Measurements from ENCODE around the gene MCM9. TPM values are rescaled to one million over a fixed set of nuclear protein-coding genes. Genes with fewer than 3 reads are reported as not detected.

MCM9 gene
- total and polyA plus RNA-seq, 5 donors from 2014 or later, result 18.5 to 57.3 (median 21.3) TPM

DNA sequence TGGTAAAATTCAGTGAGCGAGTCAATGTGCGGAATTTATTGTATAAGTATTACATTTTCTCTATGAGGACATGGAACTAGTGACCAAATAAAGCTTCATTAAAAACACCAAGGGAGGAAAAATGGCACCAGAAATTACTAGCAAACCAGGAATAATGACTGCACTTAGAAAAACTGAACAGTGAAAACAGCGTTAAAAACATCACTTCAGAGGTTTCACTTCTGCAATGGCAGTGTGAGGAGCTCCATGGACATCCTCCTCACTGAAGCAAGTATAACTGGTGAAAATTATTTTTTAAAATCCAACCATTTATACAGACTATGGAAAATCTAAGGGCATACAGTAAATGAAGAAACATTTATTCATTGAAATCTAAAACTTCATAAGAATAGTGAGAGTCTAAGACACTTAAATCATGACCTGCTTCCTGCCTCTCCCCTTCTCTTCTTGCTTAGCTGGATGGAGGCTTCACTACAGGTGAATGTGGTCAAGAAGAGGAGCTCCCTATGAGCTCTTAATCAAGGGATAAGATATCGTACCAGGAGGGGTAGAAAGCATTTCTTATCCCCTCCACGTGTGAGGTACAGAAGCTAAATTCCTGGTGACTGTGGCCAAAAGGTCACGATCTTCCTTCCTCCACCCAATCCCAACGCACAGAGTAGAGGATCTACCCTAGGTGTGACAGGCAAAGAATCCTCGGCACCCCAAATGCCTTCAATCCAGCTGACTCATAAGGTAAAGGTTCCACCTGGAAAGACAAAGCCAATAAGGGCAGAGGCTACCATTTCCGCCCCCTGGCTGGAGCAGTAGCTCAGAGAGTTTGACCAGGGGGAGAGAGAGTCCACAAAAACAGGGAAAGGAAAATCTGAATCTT lies 53.3 kb downstream of the MCM9 start:
- H3K4me1 ChIP-seq (ENCODE audit: control insufficient read depth, insufficient read depth, low read length, poor library complexity, severe bottlenecking), result peaks cover 47% of the 10 kb centered on the region
- peaks cover 61 to 84% (median 72%) of the 10 kb centered on the region in 4 donors for H3K4me1 Mint-ChIP-seq
- no peaks in the 10 kb centered on the region for H3K27me3 ChIP-seq (ENCODE audit: control insufficient read depth, insufficient read depth, low read length)
- H3K4me3 Mint-ChIP-seq, result peak overlapping the region in 3 of 4 donors; percentile 29 to 64 (median 56)
- no peak for ATAC-seq (ENCODE audit: low read depth in 2 of 2)
- peaks cover 2% of the 10 kb centered on the region for H3K36me3 ChIP-seq (ENCODE audit: control insufficient read depth, insufficient read depth, low read length)
- H3K9me3 Mint-ChIP-seq, result peaks cover 0 to 4% (median 0%) of the 10 kb centered on the region in 7 donors
- H3K27me3 Mint-ChIP-seq, result no peaks in the 10 kb centered on the region
- peak overlapping the region; percentile 26 for H3K4me3 ChIP-seq (ENCODE audit: low read depth, low read length)
- peaks cover 8% of the 10 kb centered on the region for H3K36me3 Mint-ChIP-seq
- peak overlapping the region; percentile 12 to 88 (median 26) for H3K27ac Mint-ChIP-seq
- H3K27ac ChIP-seq (ENCODE audit: insufficient read depth, low read length, poor library complexity, severe bottlenecking), result no peak overlapping the region
- no peak for DNase-seq
- H3K9me3 ChIP-seq (ENCODE audit: control insufficient read depth in 2 of 2, low read length in 2 of 2), result no peaks in the 10 kb centered on the region

GRCh38 chr6:118877806-118878205 lies 57.2 kb downstream of the MCM9 start:
- peaks cover 2% of the 10 kb centered on the region for H3K36me3 ChIP-seq (ENCODE audit: control insufficient read depth, insufficient read depth, low read length)
- Mint-ChIP-seq H3K27me3 (no peaks in the 10 kb centered on the region), H3K9me3 (peaks cover 0 to 4% (median 0%) of the 10 kb centered on the region in 7 donors), H3K36me3 (peaks cover 20% of the 10 kb centered on the region), H3K4me3 (no peak overlapping the region), H3K27ac (no peak overlapping the region), H3K4me1 (peaks cover 31 to 75% (median 62%) of the 10 kb centered on the region in 4 donors)
- no peaks in the 10 kb centered on the region for H3K9me3 ChIP-seq (ENCODE audit: control insufficient read depth in 2 of 2, low read length in 2 of 2)
- H3K27me3 ChIP-seq (ENCODE audit: control insufficient read depth, insufficient read depth, low read length), result no peaks in the 10 kb centered on the region
- ATAC-seq (ENCODE audit: low read depth in 2 of 2) (no peak), DNase-seq (no peak)
- H3K4me3 ChIP-seq (ENCODE audit: low read depth, low read length), result no peak overlapping the region
- H3K4me1 ChIP-seq (ENCODE audit: control insufficient read depth, insufficient read depth, low read length, poor library complexity, severe bottlenecking), result peaks cover 25% of the 10 kb centered on the region
- no peak overlapping the region for H3K27ac ChIP-seq (ENCODE audit: insufficient read depth, low read length, poor library complexity, severe bottlenecking)

- ATAC-seq (ENCODE audit: low read depth in 2 of 2) (no peak), DNase-seq (no peak)
- H3K9me3 ChIP-seq (ENCODE audit: control insufficient read depth in 2 of 2, low read length in 2 of 2), result no peaks in the 10 kb centered on the region
- H3K36me3 ChIP-seq (ENCODE audit: control insufficient read depth, insufficient read depth, low read length), result peaks cover 2% of the 10 kb centered on the region
- H3K27me3 ChIP-seq (ENCODE audit: control insufficient read depth, insufficient read depth, low read length), result no peaks in the 10 kb centered on the region
- peaks cover 16% of the 10 kb centered on the region for H3K4me1 ChIP-seq (ENCODE audit: control insufficient read depth, insufficient read depth, low read length, poor library complexity, severe bottlenecking)
- no peak overlapping the region for H3K4me3 ChIP-seq (ENCODE audit: low read depth, low read length)
- Mint-ChIP-seq H3K4me3 (no peak overlapping the region), H3K27me3 (no peaks in the 10 kb centered on the region), H3K4me1 (peaks cover 24 to 74% (median 55%) of the 10 kb centered on the region in 4 donors), H3K36me3 (peaks cover 24% of the 10 kb centered on the region), H3K27ac (peak overlapping the region in 1 of 3 donors; percentile 48), H3K9me3 (peaks cover 0 to 4% (median 0%) of the 10 kb centered on the region in 7 donors)
- H3K27ac ChIP-seq (ENCODE audit: insufficient read depth, low read length, poor library complexity, severe bottlenecking), result no peak overlapping the region
These were observed 58.1 kb downstream of the MCM9 start for GRCh38 chr6:118876814-118877213.

DNA sequence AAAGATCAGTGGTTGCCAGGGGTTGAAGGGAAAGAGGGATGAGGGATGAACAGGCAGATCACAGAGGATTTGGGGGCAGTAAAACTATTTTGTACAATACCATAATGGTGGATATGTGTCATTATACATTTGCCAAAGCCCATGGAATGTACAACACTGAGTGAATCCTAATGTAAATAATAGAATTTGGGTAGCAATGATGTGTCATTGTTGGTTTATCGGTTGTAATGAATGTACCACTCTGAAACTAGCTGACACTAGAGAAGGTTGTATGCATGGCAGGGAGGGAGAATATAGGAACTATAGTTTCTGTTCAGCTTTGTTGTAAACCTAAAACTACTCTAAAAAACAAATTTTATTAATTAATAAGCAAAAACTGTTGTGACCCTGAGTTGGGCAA lies 58.8 kb downstream of the MCM9 start:
- H3K27me3 ChIP-seq (ENCODE audit: control insufficient read depth, insufficient read depth, low read length), result no peaks in the 10 kb centered on the region
- no peak overlapping the region for H3K27ac ChIP-seq (ENCODE audit: insufficient read depth, low read length, poor library complexity, severe bottlenecking)
- DNase-seq (no peak), ATAC-seq (ENCODE audit: low read depth in 2 of 2) (no peak)
- no peak overlapping the region for H3K4me3 Mint-ChIP-seq
- H3K9me3 ChIP-seq (ENCODE audit: control insufficient read depth in 2 of 2, low read length in 2 of 2), result no peaks in the 10 kb centered on the region
- H3K36me3 Mint-ChIP-seq, result peaks cover 29% of the 10 kb centered on the region
- no peak overlapping the region for H3K4me3 ChIP-seq (ENCODE audit: low read depth, low read length)
- H3K4me1 ChIP-seq (ENCODE audit: control insufficient read depth, insufficient read depth, low read length, poor library complexity, severe bottlenecking), result peaks cover 12% of the 10 kb centered on the region
- peaks cover 25 to 74% (median 55%) of the 10 kb centered on the region in 4 donors for H3K4me1 Mint-ChIP-seq
- peaks cover 0 to 4% (median 0%) of the 10 kb centered on the region in 7 donors for H3K9me3 Mint-ChIP-seq
- H3K36me3 ChIP-seq (ENCODE audit: control insufficient read depth, insufficient read depth, low read length), result peaks cover 2% of the 10 kb centered on the region
- H3K27me3 Mint-ChIP-seq, result no peaks in the 10 kb centered on the region
- H3K27ac Mint-ChIP-seq, result no peak overlapping the region

DNA sequence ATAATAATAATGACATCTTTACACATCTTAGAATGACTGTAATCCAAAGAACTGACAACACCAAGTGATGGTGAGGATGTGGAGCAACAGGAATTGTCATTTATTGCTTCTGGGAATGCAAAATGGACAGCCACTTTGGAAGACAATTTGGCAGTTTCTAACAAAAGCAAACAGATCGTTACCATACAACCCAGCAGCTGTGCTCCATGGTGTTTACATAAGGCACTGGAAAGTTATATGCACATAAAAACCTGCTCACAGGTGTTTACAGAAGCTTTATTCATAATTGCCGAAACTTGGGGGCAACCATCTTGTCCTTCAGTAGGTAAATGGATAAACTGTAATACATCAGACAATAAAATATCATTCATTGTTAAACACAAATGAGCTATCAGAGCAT lies 59.3 kb downstream of the MCM9 start:
- no peak for ATAC-seq (ENCODE audit: low read depth in 2 of 2)
- Mint-ChIP-seq H3K27ac (no peak overlapping the region), H3K4me3 (no peak overlapping the region), H3K4me1 (peaks cover 29 to 74% (median 56%) of the 10 kb centered on the region in 4 donors), H3K9me3 (peaks cover 0 to 4% (median 0%) of the 10 kb centered on the region in 7 donors), H3K36me3 (peaks cover 34% of the 10 kb centered on the region), H3K27me3 (no peaks in the 10 kb centered on the region)
- peaks cover 7% of the 10 kb centered on the region for H3K4me1 ChIP-seq (ENCODE audit: control insufficient read depth, insufficient read depth, low read length, poor library complexity, severe bottlenecking)
- H3K4me3 ChIP-seq (ENCODE audit: low read depth, low read length), result no peak overlapping the region
- H3K36me3 ChIP-seq (ENCODE audit: control insufficient read depth, insufficient read depth, low read length), result peaks cover 2% of the 10 kb centered on the region
- no peak for DNase-seq
- no peak overlapping the region for H3K27ac ChIP-seq (ENCODE audit: insufficient read depth, low read length, poor library complexity, severe bottlenecking)
- no peaks in the 10 kb centered on the region for H3K27me3 ChIP-seq (ENCODE audit: control insufficient read depth, insufficient read depth, low read length)
- H3K9me3 ChIP-seq (ENCODE audit: control insufficient read depth in 2 of 2, low read length in 2 of 2), result no peaks in the 10 kb centered on the region

DNA sequence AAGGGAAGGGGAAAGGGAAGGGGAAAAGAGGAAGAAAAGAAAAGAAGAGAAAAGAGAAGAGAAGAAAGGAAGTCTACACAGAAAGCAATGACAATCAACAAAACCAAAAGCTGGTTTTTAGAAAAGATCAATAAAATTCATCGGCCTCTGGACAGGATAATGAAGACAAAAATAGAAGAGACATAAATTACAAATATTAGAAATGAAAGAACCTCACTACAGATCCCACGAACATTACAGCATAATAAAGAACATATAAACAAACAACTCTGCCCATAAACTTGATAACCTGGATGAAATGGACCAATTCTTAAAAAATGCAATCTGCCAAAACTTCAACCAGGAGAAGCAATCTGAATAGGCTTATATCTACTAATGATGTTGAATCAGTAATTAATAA lies 61.7 kb downstream of the MCM9 start:
- ATAC-seq (ENCODE audit: low read depth in 2 of 2), result no peak
- peaks cover 21 to 69% (median 56%) of the 10 kb centered on the region in 4 donors for H3K4me1 Mint-ChIP-seq
- peaks cover 0 to 8% (median 3%) of the 10 kb centered on the region in 7 donors for H3K9me3 Mint-ChIP-seq
- peaks cover 44% of the 10 kb centered on the region for H3K36me3 Mint-ChIP-seq
- Histone ChIP-seq H3K27ac (ENCODE audit: insufficient read depth, low read length, poor library complexity, severe bottlenecking) (no peak overlapping the region), H3K4me3 (ENCODE audit: low read depth, low read length) (no peak overlapping the region), H3K36me3 (ENCODE audit: control insufficient read depth, insufficient read depth, low read length) (peaks cover 2% of the 10 kb centered on the region), H3K4me1 (ENCODE audit: control insufficient read depth, insufficient read depth, low read length, poor library complexity, severe bottlenecking) (no peaks in the 10 kb centered on the region), H3K9me3 (ENCODE audit: control insufficient read depth in 2 of 2, low read length in 2 of 2) (no peaks in the 10 kb centered on the region), H3K27me3 (ENCODE audit: control insufficient read depth, insufficient read depth, low read length) (no peaks in the 10 kb centered on the region)
- no peak for DNase-seq
- H3K4me3 Mint-ChIP-seq, result no peak overlapping the region
- H3K27ac Mint-ChIP-seq, result no peak overlapping the region
- no peaks in the 10 kb centered on the region for H3K27me3 Mint-ChIP-seq

DNA sequence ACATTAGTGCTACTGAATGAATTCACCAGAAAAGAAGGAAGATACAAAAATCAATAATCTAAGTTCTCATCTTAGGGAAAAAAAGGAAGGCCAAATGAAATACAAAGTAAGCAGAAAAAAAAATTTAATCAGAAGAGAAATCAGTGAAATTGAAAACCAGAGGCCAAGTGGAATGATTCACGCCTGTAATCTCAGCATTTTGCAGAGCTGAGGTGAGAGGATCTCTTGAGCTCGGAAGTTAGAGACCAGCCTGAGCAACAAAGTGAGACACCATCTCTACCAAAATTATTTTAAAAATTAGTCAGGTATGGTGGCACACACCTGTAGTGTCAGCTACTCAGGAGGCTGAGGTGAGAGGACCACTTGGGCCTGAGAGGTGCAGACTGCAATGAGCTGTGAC lies 62.2 kb downstream of the MCM9 start:
- peak overlapping the region in 2 of 3 donors; percentile 48 to 84 for H3K27ac Mint-ChIP-seq
- H3K9me3 Mint-ChIP-seq, result peaks cover 0 to 8% (median 3%) of the 10 kb centered on the region in 7 donors
- H3K36me3 Mint-ChIP-seq, result peaks cover 44% of the 10 kb centered on the region
- Histone ChIP-seq H3K4me3 (ENCODE audit: low read depth, low read length) (no peak overlapping the region), H3K27ac (ENCODE audit: insufficient read depth, low read length, poor library complexity, severe bottlenecking) (no peak overlapping the region), H3K4me1 (ENCODE audit: control insufficient read depth, insufficient read depth, low read length, poor library complexity, severe bottlenecking) (no peaks in the 10 kb centered on the region), H3K27me3 (ENCODE audit: control insufficient read depth, insufficient read depth, low read length) (no peaks in the 10 kb centered on the region), H3K36me3 (ENCODE audit: control insufficient read depth, insufficient read depth, low read length) (peaks cover 2% of the 10 kb centered on the region), H3K9me3 (ENCODE audit: control insufficient read depth in 2 of 2, low read length in 2 of 2) (no peaks in the 10 kb centered on the region)
- no peak overlapping the region for H3K4me3 Mint-ChIP-seq
- H3K27me3 Mint-ChIP-seq, result no peaks in the 10 kb centered on the region
- DNase-seq, result no peak
- H3K4me1 Mint-ChIP-seq, result peaks cover 23 to 66% (median 55%) of the 10 kb centered on the region in 4 donors
- no peak for ATAC-seq (ENCODE audit: low read depth in 2 of 2)
